SK-N-MC (cell line): ENCODE results near the gene DUSP7.

Experiments used
- DNase-seq: peaks from one replicate; pipeline ENCODE4 v3.0.0-alpha.2; 2011; ENCODE audit warnings: low read depth, low spot score
- H3K27ac ChIP-seq: fragments of 200-600 bp; sonication (generic); 2 replicates; pipeline ENCODE4 v1.5.1; 2016; ENCODE audit warnings: mixed run types
- H3K36me3 ChIP-seq: fragments of 200-600 bp; sonication (generic); 2 replicates; pipeline ENCODE4 v1.6.1; 2017; ENCODE audit warnings: antibody characterized with exemption, low read length, mixed read lengths; ENCODE audit not compliant: insufficient read depth
- H3K4me3 ChIP-seq: fragments of 200-600 bp; sonication (generic); 2 replicates; pipeline ENCODE4 v1.5.1; 2016
- H3K9ac ChIP-seq: fragments of 200-600 bp; sonication (generic); 2 replicates; pipeline ENCODE4 v1.8.0; 2017; ENCODE audit warnings: mixed run types, mixed read lengths; ENCODE audit not compliant: insufficient read length
- H3K9me3 ChIP-seq: fragments of 200-600 bp; sonication (generic); 2 replicates; pipeline ENCODE4 v1.6.1; 2017; ENCODE audit warnings: low read depth, mild to moderate bottlenecking, antibody characterized with exemption, low read length, moderate library complexity, mixed read lengths
- EZH2 ChIP-seq: fragments of 200-600 bp; sonication (generic); IDR thresholded peaks from one replicate; pipeline ENCODE4 v1.6.1; 2017; ENCODE audit warnings: antibody characterized with exemption
- FOXP2 ChIP-seq: optimal IDR thresholded peaks from 2 replicates; pipeline ENCODE3; 2011; ENCODE audit warnings: mild to moderate bottlenecking, moderate library complexity; ENCODE audit not compliant: insufficient read depth; ENCODE audit errors: extremely low read length, control extremely low read depth
- POLR2AphosphoS5 ChIP-seq: IDR thresholded peaks from 2 replicates; pipeline ENCODE4 v1.6.1; 2012; ENCODE audit warnings: mild to moderate bottlenecking, low read depth, low read length, borderline replicate concordance

DUSP7 gene

DNA sequence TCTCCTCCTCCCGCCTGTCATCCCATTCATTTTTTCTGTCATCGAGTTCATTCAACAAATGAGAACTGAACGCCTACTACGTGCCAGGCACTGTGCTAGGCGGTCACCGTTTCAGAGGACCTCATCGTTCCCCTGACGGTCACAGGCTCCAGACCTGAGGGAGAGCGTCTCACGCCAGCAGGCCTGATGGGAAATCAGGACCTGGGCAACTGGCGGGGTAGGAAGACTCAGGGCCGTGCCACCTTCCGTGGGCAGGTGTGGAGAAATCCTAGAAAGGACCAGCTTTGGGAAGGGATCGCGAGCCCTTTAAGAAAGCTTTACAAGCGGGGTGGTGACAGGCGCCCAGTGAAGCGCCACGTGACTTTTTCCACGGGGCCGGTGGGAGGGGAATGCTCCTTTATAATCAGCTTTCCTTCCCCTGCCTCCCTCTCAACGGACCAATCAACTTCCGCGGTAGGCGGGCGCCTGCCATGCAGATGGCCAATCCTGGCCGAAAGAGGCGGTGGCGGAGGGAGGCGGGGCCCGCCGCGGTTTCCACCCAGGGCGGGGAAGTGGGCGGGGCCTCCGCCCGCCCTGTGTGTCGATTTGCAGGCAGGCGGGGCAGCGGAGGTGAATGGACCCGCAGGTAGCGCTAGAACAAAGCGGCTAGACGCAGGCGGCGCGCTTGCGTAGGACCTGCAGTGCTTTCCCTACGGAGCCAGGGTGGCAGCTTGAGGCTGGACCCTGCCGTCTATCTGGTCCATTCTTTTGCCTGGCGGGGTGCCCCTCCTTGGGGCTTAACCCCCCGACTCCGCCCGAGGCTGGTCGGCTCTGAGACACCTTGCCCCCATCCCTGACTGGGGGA is 819 bp upstream of the DUSP7 start:
- no peak for TF ChIP-seq FOXP2
- peak; percentile 28; the same call in 1 of the 2 replicates for TF ChIP-seq POLR2AphosphoS5
- H3K27ac ChIP-seq, result peak overlapping the region; percentile 60; the same call in 1 of the 2 replicates
- no peaks in the 10 kb centered on the region for H3K9me3 ChIP-seq
- H3K36me3 ChIP-seq, result peaks cover 13% of the 10 kb centered on the region; the same call in 1 of the 2 replicates
- DNase-seq, result peak; percentile 85
- H3K4me3 ChIP-seq, result peak overlapping the region; percentile 79
- peak overlapping the region; percentile 32 for H3K9ac ChIP-seq

- TF ChIP-seq FOXP2, result no peak
- peak; percentile 11; the same call in 1 of the 2 replicates for TF ChIP-seq POLR2AphosphoS5
- Histone ChIP-seq H3K9ac (peak overlapping the region; percentile 81), H3K36me3 (peaks cover 27% of the 10 kb centered on the region; the same call in 1 of the 2 replicates), H3K4me3 (peak overlapping the region; percentile 83), H3K27ac (no peak overlapping the region), H3K9me3 (no peaks in the 10 kb centered on the region)
- DNase-seq, result no peak
Measured at GRCh38 chr3:52055537-52056351, 627 bp downstream of the DUSP7 start.

GRCh38 chr3:52054661-52055511 is 1.5 kb downstream of the DUSP7 start:
- H3K27ac ChIP-seq, result no peak overlapping the region
- TF ChIP-seq FOXP2 (no peak), EZH2 (no peak), POLR2AphosphoS5 (no peak)
- no peak for DNase-seq
- H3K9me3 ChIP-seq, result no peaks in the 10 kb centered on the region
- peak overlapping the region; percentile 83 for H3K4me3 ChIP-seq
- peaks cover 28% of the 10 kb centered on the region; the same call in 1 of the 2 replicates for H3K36me3 ChIP-seq
- peak overlapping the region; percentile 81 for H3K9ac ChIP-seq

- DNase-seq, result no peak
- H3K4me3 ChIP-seq, result peak overlapping the region; percentile 83
- peaks cover 28% of the 10 kb centered on the region; the same call in 1 of the 2 replicates for H3K36me3 ChIP-seq
- H3K27ac ChIP-seq, result peak overlapping the region; percentile 9; the same call in 1 of the 2 replicates
- H3K9me3 ChIP-seq, result no peaks in the 10 kb centered on the region
- TF ChIP-seq FOXP2, result no peak
- TF ChIP-seq EZH2, result no peak
- no peak for TF ChIP-seq POLR2AphosphoS5
- no peak overlapping the region for H3K9ac ChIP-seq
Measured at GRCh38 chr3:52053307-52054304, 2.8 kb downstream of the DUSP7 start.

GRCh38 chr3:52052831-52053306 is 3.5 kb downstream of the DUSP7 start:
- Histone ChIP-seq H3K36me3 (peaks cover 28% of the 10 kb centered on the region; the same call in 1 of the 2 replicates), H3K27ac (no peak overlapping the region; the same call in 1 of the 2 replicates), H3K4me3 (peak overlapping the region; percentile 83), H3K9ac (no peak overlapping the region), H3K9me3 (no peaks in the 10 kb centered on the region)
- no peak for DNase-seq
- TF ChIP-seq EZH2 (no peak), POLR2AphosphoS5 (peak; percentile 36), FOXP2 (no peak)

DNA sequence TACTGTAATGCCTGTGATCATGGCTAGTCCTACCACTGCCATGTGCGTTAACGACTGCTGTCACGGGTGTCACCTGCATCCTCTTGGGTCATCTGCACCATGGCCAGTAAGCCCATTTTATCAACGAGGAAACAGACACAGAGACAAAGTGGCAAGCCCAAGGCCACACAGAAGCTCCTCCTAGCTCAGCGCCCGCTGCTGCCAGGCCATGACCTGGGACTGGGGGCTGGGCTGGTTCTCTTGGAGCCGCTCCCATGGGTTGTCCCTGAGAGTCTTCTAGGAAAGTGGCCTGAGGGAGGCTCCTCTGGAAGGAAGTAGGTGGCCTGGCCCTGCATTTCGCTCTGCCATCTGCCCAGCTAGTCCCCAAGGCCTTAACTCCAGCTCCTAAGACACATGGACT is 4.9 kb downstream of the DUSP7 start:
- H3K36me3 ChIP-seq, result peaks cover 28% of the 10 kb centered on the region; the same call in 1 of the 2 replicates
- no peak overlapping the region for H3K27ac ChIP-seq
- no peaks in the 10 kb centered on the region for H3K9me3 ChIP-seq
- H3K9ac ChIP-seq, result no peak overlapping the region
- no peak overlapping the region for H3K4me3 ChIP-seq
- no peak for TF ChIP-seq FOXP2
- no peak for TF ChIP-seq EZH2
- TF ChIP-seq POLR2AphosphoS5, result no peak
- DNase-seq, result no peak

DNA sequence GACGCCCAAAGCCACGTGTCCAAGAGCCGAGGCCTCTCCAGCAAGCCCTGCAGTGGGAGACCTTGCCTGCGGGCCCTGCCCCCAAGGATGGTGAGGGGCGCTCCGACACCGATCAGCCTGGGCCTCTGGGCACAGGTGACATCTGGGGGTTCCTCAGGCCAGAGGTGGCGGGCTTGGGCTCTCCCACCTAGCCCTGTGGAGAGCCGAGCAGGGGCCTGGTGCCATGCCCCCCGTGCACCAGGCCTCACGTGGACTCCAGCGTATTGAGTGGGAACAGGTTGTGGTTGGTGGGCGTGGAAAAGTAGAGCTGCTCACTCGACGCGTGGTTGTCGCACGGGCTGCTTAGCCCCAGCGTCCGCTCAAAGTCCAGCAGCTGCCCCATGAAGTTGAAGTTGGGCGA is 5.8 kb downstream of the DUSP7 start:
- peaks cover 28% of the 10 kb centered on the region; the same call in 1 of the 2 replicates for H3K36me3 ChIP-seq
- H3K9me3 ChIP-seq, result no peaks in the 10 kb centered on the region
- TF ChIP-seq POLR2AphosphoS5 (no peak), FOXP2 (no peak), EZH2 (no peak)
- peak overlapping the region; percentile 85; the same call in 1 of the 2 replicates for H3K27ac ChIP-seq
- no peak for DNase-seq
- H3K4me3 ChIP-seq, result no peak overlapping the region
- H3K9ac ChIP-seq, result no peak overlapping the region
